GM18858 (cell line): ENCODE results near the gene GMEB2.
"Not testable (repeated sequence)": the region's sequence is repeated elsewhere in the genome, so short reads cannot be mapped to it uniquely, and the experiment has no call there.

Experiments
- ATAC-seq: cut with Tn5 transposase; IDR thresholded peaks from one replicate; pipeline ENCODE4 v1.9.1; 2021; ENCODE audit not compliant: unreplicated experiment

GMEB2 gene

GRCh38 chr20:63626424-63627128 is at the start of gene GMEB2:
Gene GMEB2 (minus strand): TSS chr20:63627101. CDS start chr20:63619397, 7,704 bp downstream.
- ATAC-seq: peak; percentile 35

GRCh38 chr20:63675681-63676368 is 48.9 kb upstream of the GMEB2 start:
- no peak for ATAC-seq

- ATAC-seq: no peak
These were observed 47.0 kb upstream of the GMEB2 start for GRCh38 chr20:63673951-63674350.

GRCh38 chr20:63672666-63673065 is 45.8 kb upstream of the GMEB2 start:
- no peak for ATAC-seq

GRCh38 chr20:63671695-63672094 is 44.8 kb upstream of the GMEB2 start:
- not testable (repeated sequence) for ATAC-seq

- no peak for ATAC-seq
These were observed 41.5 kb upstream of the GMEB2 start for GRCh38 chr20:63668351-63668750.

- no peak for ATAC-seq
These were observed 41.0 kb upstream of the GMEB2 start for GRCh38 chr20:63667858-63668257.

GRCh38 chr20:63665708-63666107 is 38.8 kb upstream of the GMEB2 start:
- no peak for ATAC-seq

- no peak for ATAC-seq
These were observed 38.1 kb upstream of the GMEB2 start for GRCh38 chr20:63664861-63665594.

- no peak for ATAC-seq
These were observed 37.4 kb upstream of the GMEB2 start for GRCh38 chr20:63664143-63664851.

- no peak for ATAC-seq
These were observed 36.6 kb upstream of the GMEB2 start for GRCh38 chr20:63663332-63664066.

GRCh38 chr20:63662813-63663189 is 35.9 kb upstream of the GMEB2 start:
- no peak for ATAC-seq

- no peak for ATAC-seq
These were observed 35.3 kb upstream of the GMEB2 start for GRCh38 chr20:63661959-63662812.

GRCh38 chr20:63661108-63661507 is 34.2 kb upstream of the GMEB2 start:
- ATAC-seq: no peak

GRCh38 chr20:63660622-63661021 is 33.7 kb upstream of the GMEB2 start:
- no peak for ATAC-seq

GRCh38 chr20:63660174-63660573 is 33.3 kb upstream of the GMEB2 start:
- ATAC-seq: not testable (repeated sequence)

- no peak for ATAC-seq
These were observed 32.5 kb upstream of the GMEB2 start for GRCh38 chr20:63659370-63659769.

GRCh38 chr20:63658749-63659187 is 31.9 kb upstream of the GMEB2 start:
- ATAC-seq: peak; percentile 14

- peak; percentile 49 for ATAC-seq
These were observed 31.2 kb upstream of the GMEB2 start, which contains the start of gene RTEL1 for GRCh38 chr20:63657937-63658748. Gene RTEL1 (plus strand): TSS chr20:63658312. CDS start chr20:63659403, 1,091 bp downstream.
